GM19467 (cell line): ENCODE data around the gene CACNA1I.

Experiments used
- ATAC-seq: cut with Tn5 transposase; IDR thresholded peaks from one replicate; pipeline ENCODE4 v1.9.1; 2021; ENCODE audit warnings: mild to moderate bottlenecking, moderate library complexity; ENCODE audit not compliant: unreplicated experiment

The CACNA1I gene

DNA sequence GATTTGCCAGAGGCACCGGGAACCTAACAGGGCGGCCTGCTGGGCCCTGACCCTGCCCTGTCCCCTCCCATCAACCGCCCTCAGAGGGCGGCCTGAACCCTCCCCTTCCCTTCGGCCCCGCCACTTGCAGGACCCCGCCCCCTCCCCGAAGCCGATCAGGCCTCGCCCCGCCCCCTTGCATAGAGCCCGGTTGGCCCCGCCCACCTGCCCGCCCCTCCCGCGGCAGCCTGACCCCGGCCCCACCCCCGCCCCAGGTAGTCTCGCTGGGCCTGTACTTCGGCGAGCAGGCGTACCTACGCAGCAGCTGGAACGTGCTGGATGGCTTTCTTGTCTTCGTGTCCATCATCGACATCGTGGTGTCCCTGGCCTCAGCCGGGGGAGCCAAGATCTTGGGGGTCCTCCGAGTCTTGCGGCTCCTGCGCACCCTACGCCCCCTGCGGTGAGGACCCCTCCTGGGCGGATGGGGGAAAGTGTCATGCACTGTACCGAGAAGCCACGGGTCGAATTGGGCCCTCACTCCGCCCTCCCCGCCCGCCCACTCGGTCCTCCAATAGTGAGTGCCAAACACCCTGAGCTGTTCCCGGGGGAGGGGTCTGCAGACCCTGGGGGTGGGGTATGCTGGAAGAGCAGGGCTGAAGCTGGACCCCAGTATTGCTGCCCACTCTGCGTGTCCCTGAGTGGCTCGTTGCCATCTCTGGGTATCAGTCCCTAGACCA is 94.1 kb downstream of the CACNA1I start:
- no peak for ATAC-seq

DNA sequence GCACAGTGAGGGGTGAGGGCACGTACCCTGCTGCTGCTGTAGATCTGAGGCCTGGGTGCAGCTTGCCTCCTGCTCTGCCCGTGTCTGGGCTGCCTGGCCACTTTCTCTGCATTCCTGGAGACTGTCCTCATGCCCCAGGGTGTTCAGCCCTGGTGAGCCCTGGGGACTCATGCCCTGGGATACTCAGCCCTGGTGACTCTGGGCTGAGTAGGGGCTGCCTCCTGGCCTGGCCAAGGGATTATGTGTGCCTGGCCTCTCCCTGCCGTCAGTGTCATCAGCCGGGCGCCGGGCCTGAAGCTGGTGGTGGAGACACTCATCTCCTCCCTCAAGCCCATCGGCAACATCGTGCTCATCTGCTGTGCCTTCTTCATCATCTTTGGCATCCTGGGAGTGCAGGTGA is 94.7 kb downstream of the CACNA1I start:
- ATAC-seq = no peak

DNA sequence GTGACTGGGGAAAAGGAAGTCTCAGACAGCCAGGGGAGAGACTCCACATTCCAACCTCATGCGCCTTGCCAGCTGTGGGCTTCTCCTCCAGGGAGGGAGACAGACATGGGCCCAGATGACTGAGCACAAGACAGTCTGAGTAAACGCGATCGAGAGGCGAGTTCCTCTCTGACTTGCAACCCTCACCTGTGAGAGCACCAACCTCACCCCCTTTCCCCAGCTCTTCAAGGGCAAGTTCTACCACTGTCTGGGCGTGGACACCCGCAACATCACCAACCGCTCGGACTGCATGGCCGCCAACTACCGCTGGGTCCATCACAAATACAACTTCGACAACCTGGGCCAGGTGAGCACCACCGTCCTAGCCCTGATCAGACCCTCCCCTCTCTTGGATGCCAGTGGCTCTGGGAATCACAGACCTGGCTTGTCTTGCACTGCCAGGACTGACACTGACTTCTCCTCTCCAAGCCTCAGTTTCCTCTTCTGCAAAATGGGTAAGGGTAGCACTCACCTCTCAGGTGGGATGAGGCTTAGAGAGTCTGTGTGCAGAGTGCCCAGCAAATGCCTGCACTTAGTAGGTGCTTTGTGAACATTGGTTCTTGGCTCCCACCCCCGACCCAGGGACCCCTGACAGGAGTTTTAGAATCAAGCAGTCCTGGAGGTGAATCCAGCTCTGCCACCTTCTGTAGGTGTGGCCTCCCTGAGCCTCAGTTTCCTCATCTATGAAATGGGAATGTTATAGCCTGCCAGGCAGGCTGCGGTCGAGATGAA is 95.3 kb downstream of the CACNA1I start:
- no peak for ATAC-seq

DNA sequence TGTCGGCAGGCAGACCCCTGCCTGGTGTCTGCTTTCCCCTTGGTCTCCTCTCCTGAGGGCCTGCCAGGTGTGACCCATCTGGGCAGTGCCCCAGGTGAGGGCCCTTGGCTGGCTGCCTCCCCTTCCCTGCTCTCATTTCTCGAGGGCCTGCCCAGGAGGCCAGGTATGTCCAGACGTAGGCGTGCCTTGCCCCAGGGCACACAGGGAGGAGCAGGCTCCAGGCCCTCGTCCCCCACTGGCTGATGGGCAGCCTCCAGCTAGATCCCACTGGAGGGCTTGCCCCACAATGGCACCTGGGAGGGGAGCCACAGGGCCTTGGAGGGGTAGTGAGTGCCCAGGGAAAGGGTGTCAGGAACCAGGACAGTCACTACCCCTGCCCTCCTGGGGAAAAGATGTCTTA is 95.9 kb downstream of the CACNA1I start:
- ATAC-seq = no peak

DNA sequence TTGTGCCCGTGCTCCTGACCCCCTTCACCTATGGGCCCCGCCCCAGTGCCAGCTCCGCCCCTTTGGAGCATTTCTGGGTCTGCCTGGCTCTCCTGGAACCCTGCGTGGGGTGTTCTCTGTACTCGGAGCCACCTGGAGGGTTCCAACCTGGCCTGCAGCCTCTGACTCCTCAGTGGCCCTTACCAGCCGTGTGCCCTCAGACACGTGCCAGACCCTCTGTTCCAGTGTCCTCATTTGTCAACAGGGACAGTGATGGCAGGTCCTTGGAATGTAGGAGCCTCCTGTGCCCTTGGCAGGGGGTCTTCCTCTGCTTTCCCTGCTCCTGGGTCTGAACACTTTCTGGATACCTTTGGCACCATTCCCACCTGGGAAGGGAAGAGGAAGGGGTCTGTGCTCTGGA is 96.4 kb downstream of the CACNA1I start:
- ATAC-seq = no peak

DNA sequence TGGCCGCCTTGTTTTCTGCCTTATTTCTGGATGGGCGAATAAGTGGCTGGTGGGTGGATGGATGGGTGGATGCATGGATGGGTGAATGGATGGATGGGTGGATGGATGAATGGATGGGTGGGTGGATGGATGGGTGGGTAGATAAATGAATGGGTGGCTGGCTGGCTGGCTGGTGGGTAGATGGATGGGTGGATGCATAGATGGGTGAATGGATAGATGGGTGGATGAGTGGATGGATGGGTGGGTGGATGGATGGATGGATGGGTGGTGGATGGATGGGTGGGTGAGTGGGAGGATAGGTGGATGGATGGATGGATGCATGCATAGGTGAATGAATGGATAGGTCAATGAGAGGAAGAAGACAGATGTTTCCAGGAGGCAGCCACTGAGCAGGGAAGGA is 98.9 kb downstream of the CACNA1I start:
- no peak for ATAC-seq

DNA sequence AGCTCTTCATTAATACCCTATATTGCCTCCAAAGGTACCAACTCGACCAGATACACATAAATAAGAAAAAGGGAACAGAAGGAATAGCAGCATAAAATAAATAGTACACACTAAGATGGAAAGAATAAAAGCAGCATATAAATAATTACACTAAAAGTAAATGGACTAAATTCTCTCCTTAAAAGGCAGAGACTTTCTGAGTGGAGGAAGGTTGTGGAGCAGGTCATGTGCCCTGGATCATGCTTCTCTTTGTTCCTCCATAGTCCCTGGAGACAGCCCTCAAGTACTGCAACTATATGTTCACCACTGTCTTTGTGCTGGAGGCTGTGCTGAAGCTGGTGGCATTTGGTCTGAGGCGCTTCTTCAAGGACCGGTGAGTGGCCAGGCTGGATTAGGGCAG is 101.4 kb downstream of the CACNA1I start:
- ATAC-seq = no peak

- no peak for ATAC-seq
Observed at GRCh38 chr22:39674536-39674935, 104.0 kb downstream of the CACNA1I start.

DNA sequence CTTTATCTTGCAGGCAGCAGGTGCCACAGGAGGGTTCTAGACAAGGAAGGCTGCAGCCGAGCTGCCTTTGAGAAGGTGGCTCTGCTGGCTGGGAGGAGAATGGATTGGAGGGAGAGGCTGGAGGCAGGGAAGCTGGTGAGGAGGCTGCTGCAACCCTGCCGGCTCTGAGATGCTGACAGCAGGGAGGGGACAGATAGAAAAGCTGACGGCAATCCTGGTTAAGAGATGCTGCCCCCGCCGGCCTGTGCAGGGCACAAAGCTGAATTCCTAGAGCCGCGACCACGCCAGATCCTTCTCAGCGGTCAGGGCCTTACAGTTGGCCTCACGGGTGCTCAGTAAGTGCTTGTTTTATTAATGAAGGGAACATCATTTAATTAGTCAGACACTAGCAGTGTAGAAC is 105.4 kb downstream of the CACNA1I start:
- no peak for ATAC-seq

GRCh38 chr22:39677967-39678366 is 107.4 kb downstream of the CACNA1I start:
- no peak for ATAC-seq

- ATAC-seq = no peak
Observed at GRCh38 chr22:39678862-39679490, 108.4 kb downstream of the CACNA1I start.

DNA sequence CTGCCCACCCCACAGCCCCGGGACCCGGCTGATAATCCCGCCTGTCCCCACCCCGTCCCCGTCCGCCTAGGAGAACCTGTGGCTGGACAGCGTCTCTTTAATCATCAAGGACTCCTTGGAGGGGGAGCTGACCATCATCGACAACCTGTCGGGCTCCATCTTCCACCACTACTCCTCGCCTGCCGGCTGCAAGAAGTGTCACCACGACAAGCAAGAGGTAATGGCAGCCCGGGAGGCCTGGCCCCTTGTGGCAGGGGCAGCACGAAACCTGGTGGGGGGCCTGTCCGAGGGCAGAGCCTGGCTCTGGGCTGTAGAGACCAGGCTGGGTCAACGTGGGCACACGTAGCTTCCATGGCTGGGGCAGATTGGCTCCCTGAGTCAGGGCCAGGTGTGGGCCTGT is 109.1 kb downstream of the CACNA1I start:
- no peak for ATAC-seq

DNA sequence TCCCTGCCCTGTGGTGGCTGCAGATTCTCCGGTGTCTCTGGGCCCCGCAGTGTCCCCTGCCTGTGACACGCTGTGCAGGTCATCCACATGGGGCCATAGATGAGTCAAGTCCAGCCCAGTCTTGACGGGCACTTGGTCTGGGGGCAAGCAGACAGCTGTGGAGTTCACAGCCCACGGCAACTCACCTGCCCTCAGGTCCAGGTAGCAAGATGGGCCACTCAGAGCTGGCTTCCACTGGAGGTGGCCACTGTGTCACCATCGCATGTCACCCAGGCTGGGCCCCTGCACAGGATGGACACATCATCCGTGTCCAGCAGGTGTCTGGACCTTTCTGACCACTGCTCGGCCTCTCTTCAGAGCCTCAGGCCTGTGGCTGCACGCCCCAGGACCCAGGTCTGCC is 109.9 kb downstream of the CACNA1I start:
- no peak for ATAC-seq

DNA sequence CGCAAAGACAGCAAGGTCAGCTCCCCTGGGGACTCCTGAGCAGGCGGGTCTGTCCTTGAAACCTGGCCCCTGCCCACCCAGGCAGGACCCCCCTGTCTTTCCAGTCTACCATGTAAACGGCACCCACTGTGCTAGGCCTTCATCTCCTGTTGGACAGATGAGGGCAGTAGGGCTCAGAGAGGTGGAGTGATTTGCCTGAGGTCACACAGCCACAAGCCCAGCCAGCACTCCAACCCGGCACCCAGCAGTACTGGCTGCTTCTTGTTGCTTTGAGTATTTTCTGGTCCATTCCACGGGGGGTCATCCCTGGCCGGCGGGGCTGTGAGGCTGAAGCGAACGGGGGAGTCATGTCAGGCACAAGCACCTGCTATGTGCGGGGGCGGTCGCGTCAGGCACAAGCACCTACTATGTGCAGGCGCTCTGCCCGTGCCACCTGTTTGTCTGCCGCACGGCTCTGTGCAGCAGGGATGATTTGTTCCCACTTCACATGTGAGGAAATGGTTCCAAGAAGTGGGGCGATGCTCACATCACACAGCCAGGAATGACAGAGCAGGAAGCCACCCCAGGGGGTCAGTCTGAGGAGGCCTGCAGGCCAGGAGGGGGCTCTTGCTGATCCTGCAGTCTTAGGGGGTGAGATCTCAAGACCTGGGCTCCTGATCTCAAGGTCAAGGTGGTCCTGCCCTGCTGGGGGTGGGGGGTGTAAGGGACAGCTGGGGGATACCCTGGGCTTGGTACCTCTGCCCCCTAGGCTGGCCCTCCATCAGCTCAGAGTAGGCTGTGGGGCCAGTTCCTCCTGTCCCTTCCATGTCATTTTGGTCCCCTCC is 110.7 kb downstream of the CACNA1I start:
- no peak for ATAC-seq

DNA sequence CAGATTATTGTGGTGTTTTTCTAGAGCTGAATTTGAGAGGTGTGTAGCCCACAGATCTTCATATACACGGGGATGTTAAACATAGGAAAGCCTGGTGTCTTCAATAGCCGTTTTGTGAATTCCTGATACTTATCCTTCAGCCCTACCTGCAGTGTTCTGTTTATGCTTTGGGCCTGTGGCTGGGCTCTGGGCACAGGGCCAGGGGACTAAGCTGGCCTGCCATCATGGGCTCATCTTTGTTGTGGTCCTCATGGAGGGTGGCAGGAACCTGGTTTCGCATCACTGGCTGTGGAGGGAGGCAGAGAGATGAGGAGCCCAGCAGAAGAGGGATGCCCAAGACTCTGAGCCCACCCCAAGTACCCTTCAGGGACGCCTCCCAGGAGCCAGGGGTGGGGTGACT is 112.4 kb downstream of the CACNA1I start:
- no peak for ATAC-seq

DNA sequence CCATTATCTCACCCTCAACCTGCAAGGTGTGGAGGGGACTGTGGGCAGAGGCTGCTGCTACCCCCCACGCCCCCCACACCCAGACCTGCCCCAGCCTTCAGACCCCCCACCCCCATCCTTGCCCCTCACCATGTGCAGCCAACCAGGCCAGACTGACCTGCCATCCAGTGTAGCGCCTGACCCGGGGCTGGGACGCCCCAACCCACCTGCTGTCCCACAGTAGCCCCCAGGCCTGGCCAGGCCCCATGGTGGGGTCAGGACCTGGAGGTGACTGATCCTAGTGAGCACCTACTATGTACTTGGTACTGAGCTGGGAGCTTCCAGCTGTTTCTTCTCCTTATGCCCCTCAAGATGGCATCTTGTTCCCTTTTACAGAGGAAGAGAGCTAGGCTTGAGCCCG is 113.1 kb downstream of the CACNA1I start:
- ATAC-seq = no peak

- ATAC-seq = no peak
Observed at GRCh38 chr22:39684702-39685281, 114.2 kb downstream of the CACNA1I start.

GRCh38 chr22:39685336-39686177 is 115.0 kb downstream of the CACNA1I start:
- no peak for ATAC-seq

DNA sequence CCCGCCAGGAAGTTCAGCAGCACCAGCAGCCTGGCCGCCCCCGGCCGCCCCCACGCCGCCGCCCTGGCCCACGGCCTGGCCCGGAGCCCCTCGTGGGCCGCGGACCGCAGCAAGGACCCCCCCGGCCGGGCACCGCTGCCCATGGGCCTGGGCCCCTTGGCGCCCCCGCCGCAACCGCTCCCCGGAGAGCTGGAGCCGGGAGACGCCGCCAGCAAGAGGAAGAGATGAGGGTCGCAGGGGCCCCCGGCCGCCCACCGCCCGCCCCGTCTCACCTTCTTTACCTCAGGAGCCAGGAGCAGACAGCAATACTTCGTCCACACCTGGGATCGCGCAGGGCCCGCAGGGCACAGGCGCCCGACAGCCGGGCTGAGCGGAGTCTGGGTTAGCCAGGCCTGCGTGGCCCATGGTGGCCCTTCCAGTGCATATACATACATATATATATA is 115.6 kb downstream of the CACNA1I start:
- no peak for ATAC-seq
